WTC11 (cell line): Measurements from ENCODE around the gene ADRB1. TPM values are rescaled to one million over a fixed set of nuclear protein-coding genes. Genes with fewer than 3 reads are reported as not detected.

ENCODE experiments used
- ATAC-seq: fragments of 200-7000 bp; cut with Tn5 transposase; 2 replicates; pipeline ENCODE4 v1.10.0; 2021; ENCODE audit warnings: mild to moderate bottlenecking, moderate library complexity
- CTCF ChIA-PET: fragments of 300-600 bp; sonication (Branson Sonifier 250); formaldehyde crosslinking; loops from one replicate; lab custom pipeline; 2021; ENCODE audit warnings: antibody characterized with exemption; lab: Charles Lee
- POLR2A ChIA-PET: fragments of 350-600 bp; sonication (Branson Sonifier 250); formaldehyde crosslinking; loops from one replicate; lab custom pipeline; 2021; ENCODE audit warnings: antibody characterized with exemption; lab: Charles Lee
- DNase-seq: peaks from one replicate; pipeline ENCODE4 v3.0.0; 2021; ENCODE audit warnings: low spot score
- H3K27ac Mint-ChIP-seq: 2 replicates; pipeline ENCODE4 v1.8.0; 2021; ENCODE audit warnings: mixed read lengths
- H3K27me3 Mint-ChIP-seq: 2 replicates; pipeline ENCODE4 v1.8.0; 2021; ENCODE audit warnings: low read depth, mild to moderate bottlenecking, moderate library complexity, mixed read lengths
- H3K36me3 Mint-ChIP-seq: 2 replicates; pipeline ENCODE4 v1.8.0; 2021; ENCODE audit warnings: mixed read lengths
- H3K4me1 Mint-ChIP-seq: 2 replicates; pipeline ENCODE4 v1.8.0; 2022; ENCODE audit warnings: mixed read lengths
- H3K4me3 Mint-ChIP-seq: 2 replicates; pipeline ENCODE4 v1.8.0; 2021; ENCODE audit warnings: mild to moderate bottlenecking, moderate library complexity, mixed read lengths
- H3K9me3 Mint-ChIP-seq: 2 replicates; pipeline ENCODE4 v1.8.0; 2021; ENCODE audit warnings: mixed read lengths
- ELF4 ChIP-seq: sonication (generic); formaldehyde crosslinking; IDR thresholded peaks from 2 replicates; pipeline ENCODE4 v1.8.1; 2022; ENCODE audit warnings: low read depth, mild to moderate bottlenecking, moderate library complexity, missing genetic modification reagents
- FOXP1 ChIP-seq: sonication (generic); formaldehyde crosslinking; IDR thresholded peaks from 2 replicates; pipeline ENCODE4 v1.8.0; 2022; ENCODE audit warnings: missing genetic modification reagents, mild to moderate bottlenecking, moderate library complexity, borderline replicate concordance
- HMGA2 ChIP-seq: fragments of 250-450 bp; sonication (Bioruptor Pico); IDR thresholded peaks from 2 replicates; pipeline ENCODE4 v1.4.0; 2021; ENCODE audit warnings: mild to moderate bottlenecking, moderate library complexity
- MAX ChIP-seq: sonication (generic); formaldehyde crosslinking; IDR thresholded peaks from 2 replicates; pipeline ENCODE4 v1.8.0; 2022; ENCODE audit warnings: mild to moderate bottlenecking, missing genetic modification reagents
- NR1H2 ChIP-seq: sonication (generic); formaldehyde crosslinking; IDR thresholded peaks from 2 replicates; pipeline ENCODE4 v1.9.0; 2021; ENCODE audit warnings: mild to moderate bottlenecking, moderate library complexity, missing genetic modification reagents
- PREB ChIP-seq: sonication (generic); formaldehyde crosslinking; IDR thresholded peaks from 2 replicates; pipeline ENCODE4 v1.8.1; 2022; ENCODE audit warnings: mild to moderate bottlenecking, missing genetic modification reagents, moderate library complexity, borderline replicate concordance
- SOX15 ChIP-seq: fragments of 250-450 bp; sonication (Bioruptor Pico); IDR thresholded peaks from 2 replicates; pipeline ENCODE4 v1.9.0; 2021; ENCODE audit warnings: mild to moderate bottlenecking
- TCF7 ChIP-seq: sonication (generic); formaldehyde crosslinking; IDR thresholded peaks from 2 replicates; pipeline ENCODE4 v1.8.0; 2022; ENCODE audit warnings: mild to moderate bottlenecking, low read depth, missing genetic modification reagents, moderate library complexity
- TEAD1 ChIP-seq: sonication (generic); formaldehyde crosslinking; IDR thresholded peaks from 2 replicates; pipeline ENCODE4 v1.8.0; 2022; ENCODE audit warnings: mild to moderate bottlenecking, missing genetic modification reagents
- ZNF263 ChIP-seq: sonication (generic); formaldehyde crosslinking; IDR thresholded peaks from 2 replicates; pipeline ENCODE4 v1.8.1; 2022; ENCODE audit warnings: low read depth, mild to moderate bottlenecking, moderate library complexity, missing genetic modification reagents
- ZNF396 ChIP-seq: fragments of 250-450 bp; sonication (Bioruptor Pico); IDR thresholded peaks from 2 replicates; pipeline ENCODE4 v1.8.0; 2021; ENCODE audit warnings: mild to moderate bottlenecking, moderate library complexity, borderline replicate concordance
- total RNA-seq: library from RNA; stranded (reverse); gene quantifications from 3 replicates; pipeline ENCODE4 v1.2.3, GENCODE V29; 2021
- TF ChIP-seq, protein P1 (sequence below): fragments of 250-450 bp; sonication (Bioruptor Pico); conservative IDR thresholded peaks from 2 replicates; pipeline ENCODE4 v1.9.0; 2021; ENCODE audit warnings: mild to moderate bottlenecking
- TF ChIP-seq, protein P2 (sequence below): sonication (generic); formaldehyde crosslinking; IDR thresholded peaks from 2 replicates; pipeline ENCODE4 v1.8.0; 2022; ENCODE audit warnings: mild to moderate bottlenecking, missing genetic modification reagents
- TF ChIP-seq, protein P3 (sequence below): sonication (generic); formaldehyde crosslinking; IDR thresholded peaks from 2 replicates; pipeline ENCODE4 v1.8.0; 2022; ENCODE audit warnings: missing genetic modification reagents
- TF ChIP-seq, protein P4 (sequence below): fragments of 250-450 bp; sonication (Bioruptor Pico); IDR thresholded peaks from 2 replicates; pipeline ENCODE4 v2.1.2; 2022; ENCODE audit warnings: mild to moderate bottlenecking, moderate library complexity
- TF ChIP-seq, protein P5 (sequence below): sonication (generic); formaldehyde crosslinking; IDR thresholded peaks from 2 replicates; pipeline ENCODE4 v1.8.1; 2023; ENCODE audit warnings: mild to moderate bottlenecking, missing genetic modification reagents, moderate library complexity

Gene ADRB1
- total RNA-seq, 1 experiment from 2014 or later, result 0.35 TPM

DNA sequence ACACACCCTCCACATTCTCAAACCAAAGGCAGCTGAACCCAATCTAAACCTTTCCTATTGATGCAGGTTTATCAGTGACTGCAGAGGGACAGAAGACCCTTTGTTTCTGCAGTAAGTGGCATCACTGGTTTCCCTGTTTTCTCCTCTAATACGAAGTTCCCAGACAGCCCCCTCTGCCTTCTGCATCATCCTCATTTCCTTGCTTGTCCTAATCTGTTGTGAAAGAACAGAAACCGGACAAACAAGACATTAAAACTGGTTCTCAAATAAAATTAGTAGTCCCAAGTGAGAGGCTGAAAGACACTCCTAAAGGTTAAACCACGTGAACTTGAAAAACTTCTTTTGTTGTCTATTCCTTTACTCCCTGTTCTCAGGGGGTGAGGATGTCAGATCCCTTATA, 10.1 kb upstream of the ADRB1 start (continued):
- TF ChIP-seq, protein P1, sequence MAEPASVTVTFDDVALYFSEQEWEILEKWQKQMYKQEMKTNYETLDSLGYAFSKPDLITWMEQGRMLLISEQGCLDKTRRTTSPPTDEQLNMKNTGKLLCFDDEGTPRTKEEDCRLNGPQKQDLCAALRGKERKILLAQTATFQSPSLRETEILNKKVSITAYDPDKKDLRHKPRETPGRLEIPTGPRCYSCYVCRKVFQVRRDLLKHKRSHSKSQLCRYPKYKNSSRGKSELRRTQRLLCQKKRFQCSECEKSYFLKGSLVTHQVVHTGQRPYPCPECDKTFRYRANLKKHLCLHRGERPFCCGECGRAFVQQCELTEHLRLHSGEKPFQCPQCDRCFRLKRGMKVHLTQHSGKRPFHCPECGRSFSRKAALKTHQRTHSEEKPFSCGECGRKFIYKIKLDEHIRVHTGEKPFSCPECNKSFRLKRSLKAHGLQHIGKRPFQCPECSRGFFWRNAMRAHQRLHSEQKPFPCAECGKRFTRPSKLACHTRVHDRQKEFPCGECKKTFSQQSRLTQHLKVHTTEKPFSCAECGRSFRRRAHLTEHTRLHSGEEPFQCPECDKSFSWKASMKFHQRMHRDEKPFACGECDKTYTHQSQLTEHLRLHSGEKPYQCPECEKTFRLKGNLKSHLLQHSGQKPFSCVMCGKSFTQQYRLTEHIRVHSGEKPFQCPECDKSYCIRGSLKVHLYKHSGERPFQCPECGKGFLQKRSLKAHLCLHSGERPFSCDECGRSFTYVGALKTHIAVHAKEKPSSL (CRISPR knock-in tag), result no peak
- TF ChIP-seq MAX (CRISPR knock-in tag), result no peak
- TF ChIP-seq, protein P2, sequence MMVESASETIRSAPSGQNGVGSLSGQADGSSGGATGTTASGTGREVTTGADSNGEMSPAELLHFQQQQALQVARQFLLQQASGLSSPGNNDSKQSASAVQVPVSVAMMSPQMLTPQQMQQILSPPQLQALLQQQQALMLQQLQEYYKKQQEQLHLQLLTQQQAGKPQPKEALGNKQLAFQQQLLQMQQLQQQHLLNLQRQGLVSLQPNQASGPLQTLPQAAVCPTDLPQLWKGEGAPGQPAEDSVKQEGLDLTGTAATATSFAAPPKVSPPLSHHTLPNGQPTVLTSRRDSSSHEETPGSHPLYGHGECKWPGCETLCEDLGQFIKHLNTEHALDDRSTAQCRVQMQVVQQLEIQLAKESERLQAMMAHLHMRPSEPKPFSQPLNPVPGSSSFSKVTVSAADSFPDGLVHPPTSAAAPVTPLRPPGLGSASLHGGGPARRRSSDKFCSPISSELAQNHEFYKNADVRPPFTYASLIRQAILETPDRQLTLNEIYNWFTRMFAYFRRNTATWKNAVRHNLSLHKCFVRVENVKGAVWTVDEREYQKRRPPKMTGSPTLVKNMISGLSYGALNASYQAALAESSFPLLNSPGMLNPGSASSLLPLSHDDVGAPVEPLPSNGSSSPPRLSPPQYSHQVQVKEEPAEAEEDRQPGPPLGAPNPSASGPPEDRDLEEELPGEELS (CRISPR knock-in tag), result no peak
- TF ChIP-seq, protein P3, sequence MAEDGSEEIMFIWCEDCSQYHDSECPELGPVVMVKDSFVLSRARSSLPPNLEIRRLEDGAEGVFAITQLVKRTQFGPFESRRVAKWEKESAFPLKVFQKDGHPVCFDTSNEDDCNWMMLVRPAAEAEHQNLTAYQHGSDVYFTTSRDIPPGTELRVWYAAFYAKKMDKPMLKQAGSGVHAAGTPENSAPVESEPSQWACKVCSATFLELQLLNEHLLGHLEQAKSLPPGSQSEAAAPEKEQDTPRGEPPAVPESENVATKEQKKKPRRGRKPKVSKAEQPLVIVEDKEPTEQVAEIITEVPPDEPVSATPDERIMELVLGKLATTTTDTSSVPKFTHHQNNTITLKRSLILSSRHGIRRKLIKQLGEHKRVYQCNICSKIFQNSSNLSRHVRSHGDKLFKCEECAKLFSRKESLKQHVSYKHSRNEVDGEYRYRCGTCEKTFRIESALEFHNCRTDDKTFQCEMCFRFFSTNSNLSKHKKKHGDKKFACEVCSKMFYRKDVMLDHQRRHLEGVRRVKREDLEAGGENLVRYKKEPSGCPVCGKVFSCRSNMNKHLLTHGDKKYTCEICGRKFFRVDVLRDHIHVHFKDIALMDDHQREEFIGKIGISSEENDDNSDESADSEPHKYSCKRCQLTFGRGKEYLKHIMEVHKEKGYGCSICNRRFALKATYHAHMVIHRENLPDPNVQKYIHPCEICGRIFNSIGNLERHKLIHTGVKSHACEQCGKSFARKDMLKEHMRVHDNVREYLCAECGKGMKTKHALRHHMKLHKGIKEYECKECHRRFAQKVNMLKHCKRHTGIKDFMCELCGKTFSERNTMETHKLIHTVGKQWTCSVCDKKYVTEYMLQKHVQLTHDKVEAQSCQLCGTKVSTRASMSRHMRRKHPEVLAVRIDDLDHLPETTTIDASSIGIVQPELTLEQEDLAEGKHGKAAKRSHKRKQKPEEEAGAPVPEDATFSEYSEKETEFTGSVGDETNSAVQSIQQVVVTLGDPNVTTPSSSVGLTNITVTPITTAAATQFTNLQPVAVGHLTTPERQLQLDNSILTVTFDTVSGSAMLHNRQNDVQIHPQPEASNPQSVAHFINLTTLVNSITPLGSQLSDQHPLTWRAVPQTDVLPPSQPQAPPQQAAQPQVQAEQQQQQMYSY (CRISPR knock-in tag), result no peak
- no peak for TF ChIP-seq TCF7 (CRISPR knock-in tag)

- DNase-seq, result no peak
- no peaks in the 10 kb centered on the region for H3K9me3 Mint-ChIP-seq
- H3K4me3 Mint-ChIP-seq, result no peak overlapping the region
- ATAC-seq, result no peak
- H3K27me3 Mint-ChIP-seq, result peaks cover 3% of the 10 kb centered on the region
- H3K27ac Mint-ChIP-seq, result no peak overlapping the region
- H3K36me3 Mint-ChIP-seq, result no peaks in the 10 kb centered on the region
- CTCF ChIA-PET, result interaction anchor here (0.8 kb wide), 1 partner anchor 52 kb away, joined by 3 read pairs; no protein-coding TSS in a partner anchor
- no peak for TF ChIP-seq ELF4 (CRISPR knock-in tag)
- no peak for TF ChIP-seq NR1H2
- TF ChIP-seq, protein P4, sequence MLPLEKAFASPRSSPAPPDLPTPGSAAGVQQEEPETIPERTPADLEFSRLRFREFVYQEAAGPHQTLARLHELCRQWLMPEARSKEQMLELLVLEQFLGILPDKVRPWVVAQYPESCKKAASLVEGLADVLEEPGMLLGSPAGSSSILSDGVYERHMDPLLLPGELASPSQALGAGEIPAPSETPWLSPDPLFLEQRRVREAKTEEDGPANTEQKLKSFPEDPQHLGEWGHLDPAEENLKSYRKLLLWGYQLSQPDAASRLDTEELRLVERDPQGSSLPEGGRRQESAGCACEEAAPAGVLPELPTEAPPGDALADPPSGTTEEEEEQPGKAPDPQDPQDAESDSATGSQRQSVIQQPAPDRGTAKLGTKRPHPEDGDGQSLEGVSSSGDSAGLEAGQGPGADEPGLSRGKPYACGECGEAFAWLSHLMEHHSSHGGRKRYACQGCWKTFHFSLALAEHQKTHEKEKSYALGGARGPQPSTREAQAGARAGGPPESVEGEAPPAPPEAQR (CRISPR knock-in tag), result no peak
- no peak for TF ChIP-seq ZNF263 (CRISPR knock-in tag)
- no peak for TF ChIP-seq TEAD1 (CRISPR knock-in tag)
- TF ChIP-seq, protein P5, sequence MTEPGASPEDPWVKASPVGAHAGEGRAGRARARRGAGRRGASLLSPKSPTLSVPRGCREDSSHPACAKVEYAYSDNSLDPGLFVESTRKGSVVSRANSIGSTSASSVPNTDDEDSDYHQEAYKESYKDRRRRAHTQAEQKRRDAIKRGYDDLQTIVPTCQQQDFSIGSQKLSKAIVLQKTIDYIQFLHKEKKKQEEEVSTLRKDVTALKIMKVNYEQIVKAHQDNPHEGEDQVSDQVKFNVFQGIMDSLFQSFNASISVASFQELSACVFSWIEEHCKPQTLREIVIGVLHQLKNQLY (CRISPR knock-in tag), result no peak
- TF ChIP-seq ZNF396 (CRISPR knock-in tag), result no peak
- no peak for TF ChIP-seq FOXP1
- no peak for TF ChIP-seq PREB (CRISPR knock-in tag)
- TF ChIP-seq, protein P1 (CRISPR knock-in tag), result no peak
- TF ChIP-seq SOX15 (CRISPR knock-in tag), result no peak
- no peak for TF ChIP-seq HMGA2 (CRISPR knock-in tag)
- TF ChIP-seq, all 79 proteins: peak for 0
- POLR2A ChIA-PET, result no interaction called here
- no peaks in the 10 kb centered on the region for H3K4me1 Mint-ChIP-seq
Observed at GRCh38 chr10:114034923-114035645, 8.6 kb upstream of the ADRB1 start.
